NCI-H2171 treated with DMSO at 0.1 percent for 48 hours (cell line): Measurements from ENCODE around the gene DIP2C.
A peak's percentile ranks its signal among the peaks of the same experiment; 100 is the strongest.
"Not testable (repeated sequence)": the region's sequence is repeated elsewhere in the genome, so short reads cannot be mapped to it uniquely, and the experiment has no call there.

ENCODE experiments used
- DNase-seq: peaks from one replicate; lab custom pipeline; 2025; lab: John Stamatoyannopoulos, UW

The DIP2C gene

GRCh38 chr10:641149-642010 lies 48.1 kb downstream of the DIP2C start:
- no peak for DNase-seq

GRCh38 chr10:640673-641045 lies 48.8 kb downstream of the DIP2C start:
- no peak for DNase-seq

DNA sequence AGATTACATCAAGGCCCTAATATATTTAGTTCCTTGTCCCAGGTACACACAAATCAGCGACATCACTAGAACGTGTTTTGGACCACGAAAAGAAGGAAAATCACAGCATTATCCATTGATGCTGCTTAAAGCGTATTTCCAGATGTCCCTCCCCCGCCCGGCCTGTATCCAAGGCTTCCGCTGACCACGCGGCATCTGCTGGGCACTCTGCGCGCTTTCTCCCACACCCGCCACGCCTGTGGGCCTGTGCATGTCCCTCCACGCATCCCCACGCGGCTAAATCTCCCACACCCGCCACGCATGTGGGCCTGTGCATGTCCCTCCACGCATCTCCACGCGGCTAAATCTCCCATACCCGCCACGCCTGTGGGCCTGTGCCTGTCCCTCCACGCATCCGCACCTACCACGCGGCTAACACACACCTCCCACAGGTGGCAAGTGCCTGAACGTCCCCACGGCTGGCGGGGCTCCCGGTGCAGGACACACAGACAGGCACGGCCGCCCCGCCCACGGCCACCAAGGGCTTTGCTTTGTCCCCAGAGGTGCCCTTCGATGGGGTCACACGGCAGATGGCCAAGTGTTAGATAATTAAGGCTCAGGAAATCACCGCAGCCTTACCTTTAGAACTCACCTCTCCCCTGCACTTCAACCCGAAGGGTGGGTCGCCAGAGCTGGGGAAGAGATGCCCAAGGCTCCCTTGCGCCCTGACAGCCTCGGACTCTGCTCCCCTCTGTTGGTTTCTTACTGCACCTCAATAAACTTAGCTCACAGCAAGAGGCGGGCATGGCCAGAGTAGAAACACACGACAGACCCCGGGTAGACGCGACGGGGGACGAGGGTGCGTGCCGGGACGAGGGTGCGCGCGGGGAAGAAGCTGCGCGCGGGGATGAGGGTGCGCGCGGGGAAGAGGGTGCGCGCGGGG lies 49.5 kb downstream of the DIP2C start:
- DNase-seq, result no peak

DNA sequence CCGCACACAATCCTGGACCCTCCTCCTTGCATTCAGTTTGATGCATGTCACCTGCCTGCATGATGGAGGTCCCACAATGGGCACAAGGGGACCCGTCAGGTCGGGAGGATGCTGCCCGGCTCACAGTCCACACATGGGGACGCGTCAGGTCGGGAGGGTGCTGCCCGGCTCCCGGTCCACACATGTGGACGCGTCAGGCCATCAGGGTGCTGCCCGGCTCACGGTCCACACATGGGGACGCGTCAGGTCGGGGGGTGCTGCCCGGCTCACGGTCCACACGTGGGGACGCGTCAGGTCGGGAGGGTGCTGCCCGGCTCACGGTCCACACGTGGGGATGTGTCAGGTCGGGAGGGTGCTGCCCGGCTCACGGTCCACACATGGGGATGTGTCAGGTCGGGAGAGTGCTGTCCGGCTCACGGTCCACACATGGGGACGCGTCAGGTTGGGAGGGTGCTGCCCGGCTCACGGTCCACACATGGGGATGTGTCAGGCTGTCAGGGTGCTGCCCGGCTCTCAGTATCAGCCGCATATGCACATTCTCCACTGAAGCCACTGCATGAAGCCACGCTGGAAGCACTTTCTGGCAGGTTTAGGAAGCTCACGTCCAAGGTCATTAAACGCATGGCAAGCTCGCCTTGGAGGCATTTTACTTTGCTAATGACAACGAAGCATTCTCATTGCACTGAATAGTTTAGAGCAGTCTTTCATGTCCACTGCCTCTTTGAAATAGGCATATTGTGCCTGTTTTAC lies 50.3 kb downstream of the DIP2C start:
- no peak for DNase-seq

DNA sequence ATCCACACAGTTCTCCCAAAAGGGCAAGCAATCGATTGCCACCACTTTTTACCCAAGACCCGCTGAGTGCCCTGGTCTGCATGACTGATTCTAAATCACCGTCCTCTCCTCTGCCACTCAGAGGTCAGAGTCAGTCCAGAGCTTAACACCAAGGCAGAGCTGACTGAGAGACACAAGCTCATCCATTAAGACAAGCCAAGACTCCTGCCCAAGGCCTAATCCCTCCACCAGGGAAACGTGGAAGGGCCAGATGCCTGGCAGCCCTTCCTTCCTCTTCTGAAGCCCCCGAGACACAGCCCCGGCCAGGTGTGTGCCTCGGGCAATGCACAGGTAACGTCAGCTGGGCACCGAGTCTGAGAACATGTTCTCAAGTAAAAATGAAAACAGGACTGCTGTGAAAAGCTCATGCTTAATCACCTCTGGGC lies 51.7 kb downstream of the DIP2C start:
- DNase-seq, result no peak

GRCh38 chr10:637221-637620 lies 52.2 kb downstream of the DIP2C start:
- no peak for DNase-seq

DNA sequence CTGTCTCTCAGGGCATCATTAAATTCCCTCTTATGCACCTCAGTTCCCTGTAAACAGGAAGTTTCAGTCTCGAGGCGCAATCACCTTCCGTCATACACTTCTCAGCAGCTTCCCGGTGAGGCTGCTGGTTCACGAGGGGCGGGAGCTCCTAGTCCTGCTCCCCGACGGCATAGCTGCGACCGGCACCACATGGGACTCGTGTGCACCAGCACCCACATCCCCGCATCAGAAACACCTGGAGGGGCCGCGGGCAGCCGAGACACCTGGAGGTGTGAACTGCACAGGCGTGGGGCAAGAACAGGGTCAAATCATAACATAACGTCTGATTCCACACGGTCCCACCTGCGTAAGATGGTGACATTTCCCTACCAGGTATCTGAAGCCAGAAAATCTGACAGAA lies 52.7 kb downstream of the DIP2C start:
- DNase-seq, result no peak

DNA sequence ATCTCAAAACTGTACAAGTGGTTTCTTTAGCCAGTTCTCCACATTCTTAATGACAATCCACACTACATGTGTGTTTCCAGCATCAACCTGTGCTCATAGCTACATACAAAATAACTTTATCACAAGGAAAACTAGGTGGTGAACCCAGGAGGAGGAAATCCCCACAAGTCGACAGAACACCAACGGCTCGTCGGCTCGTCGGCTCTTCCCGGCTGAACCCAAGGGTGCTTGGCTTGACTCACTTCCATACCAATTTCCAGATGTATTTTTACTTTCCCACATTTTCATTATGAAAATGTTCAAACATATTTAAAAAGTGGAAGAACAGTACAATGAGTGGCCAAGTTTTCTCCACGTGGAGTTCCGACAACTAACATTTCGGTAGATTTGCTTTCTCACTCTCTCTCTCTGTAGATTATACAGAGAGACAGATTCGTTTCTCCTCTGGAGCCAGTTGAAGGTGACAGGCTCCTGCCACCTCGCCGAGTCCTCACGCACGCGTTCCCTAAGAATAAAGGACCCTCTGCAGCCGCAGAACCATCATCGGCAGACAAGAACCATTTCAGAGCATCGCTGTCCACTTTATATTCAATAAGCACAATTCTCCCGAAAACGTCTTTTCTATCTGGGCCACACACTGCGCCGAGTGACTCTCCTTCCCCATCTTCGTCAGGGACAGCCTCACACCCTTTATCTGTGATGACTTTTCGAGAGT lies 53.3 kb downstream of the DIP2C start:
- DNase-seq, result no peak

DNA sequence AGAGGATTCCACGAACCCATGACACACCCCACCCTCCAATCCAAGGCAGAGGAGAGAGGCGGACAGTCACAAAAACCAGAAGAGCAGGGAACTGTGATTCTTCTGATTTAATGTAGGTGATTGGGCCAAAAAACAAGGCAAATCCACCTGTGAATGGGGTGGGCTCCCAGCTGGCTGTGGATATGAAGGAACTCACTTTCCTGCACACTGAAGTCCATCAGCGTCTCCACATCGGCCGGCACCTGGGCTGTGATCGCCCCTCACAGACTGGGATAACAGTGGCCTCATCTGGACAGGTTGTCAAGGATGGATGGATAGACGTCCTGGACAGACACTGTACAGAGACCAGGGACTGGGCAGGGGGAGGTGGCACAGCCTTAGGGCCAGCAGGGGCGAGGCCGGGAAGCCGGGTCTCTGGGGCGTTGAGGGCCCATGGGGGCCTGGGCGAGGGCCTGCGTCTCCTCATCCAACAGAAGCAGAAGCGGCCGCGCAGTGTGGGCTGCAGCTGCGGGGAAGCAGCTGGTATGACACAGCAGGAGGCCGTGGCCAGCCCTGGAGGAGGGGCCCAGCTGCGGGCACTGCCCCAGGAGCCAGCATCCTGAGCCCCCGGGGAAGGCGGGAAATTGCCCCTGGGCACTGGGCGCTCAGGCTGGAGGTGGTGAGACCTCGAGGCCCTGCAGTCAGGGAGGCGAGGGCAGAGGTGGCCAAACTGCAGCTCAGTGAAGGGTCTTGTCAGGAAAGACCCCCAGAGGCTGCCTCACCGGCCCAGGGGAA lies 54.2 kb downstream of the DIP2C start:
- DNase-seq, result no peak

- DNase-seq, result no peak
These were observed 55.2 kb downstream of the DIP2C start for GRCh38 chr10:634256-634655.

- DNase-seq, result no peak
These were observed 55.9 kb downstream of the DIP2C start for GRCh38 chr10:633279-634245.

DNA sequence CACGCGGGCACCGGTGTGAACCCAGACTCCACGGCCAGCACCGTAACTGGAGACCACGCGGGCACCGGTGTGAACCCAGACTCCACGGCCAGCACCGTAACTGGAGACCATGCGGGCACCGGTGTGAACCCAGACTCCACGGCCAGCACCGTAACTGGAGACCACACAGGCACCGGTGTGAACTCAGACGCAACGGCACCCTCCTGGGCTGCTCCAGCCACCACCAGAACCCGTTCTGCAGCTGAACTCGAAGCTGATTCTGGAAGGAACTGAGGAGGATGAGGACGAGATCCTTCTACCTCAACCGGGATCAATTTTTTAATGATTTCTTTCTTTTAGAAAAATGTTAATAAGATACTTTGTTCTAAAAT lies 56.7 kb downstream of the DIP2C start:
- not testable (repeated sequence) for DNase-seq

DNA sequence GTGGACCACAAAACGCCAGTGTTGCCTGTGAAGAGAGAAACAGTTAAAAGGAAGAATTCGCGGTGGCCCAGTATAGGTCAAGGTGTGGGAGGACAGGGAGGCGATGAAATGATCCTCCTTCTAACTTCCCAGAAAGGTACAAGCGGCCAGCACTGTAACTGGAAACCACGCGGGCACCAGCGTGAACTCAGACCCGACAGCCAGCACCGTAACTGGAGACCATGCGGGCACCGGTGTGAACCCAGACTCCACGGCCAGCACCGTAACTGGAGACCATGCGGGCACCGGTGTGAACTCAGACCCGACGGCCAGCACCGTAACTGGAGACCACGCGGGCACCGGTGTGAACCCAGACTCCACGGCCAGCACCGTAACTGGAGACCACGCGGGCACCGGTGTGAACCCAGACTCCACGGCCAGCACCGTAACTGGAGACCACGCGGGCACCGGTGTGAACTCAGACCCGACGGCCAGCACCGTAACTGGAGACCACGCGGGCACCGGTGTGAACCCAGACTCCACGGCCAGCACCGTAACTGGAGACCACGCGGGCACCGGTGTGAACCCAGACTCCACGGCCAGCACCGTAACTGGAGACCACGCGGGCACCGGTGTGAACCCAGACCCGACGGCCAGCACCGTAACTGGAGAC lies 57.2 kb downstream of the DIP2C start:
- DNase-seq, result not testable (repeated sequence)

- no peak for DNase-seq
These were observed 58.2 kb downstream of the DIP2C start for GRCh38 chr10:631266-631665.

DNA sequence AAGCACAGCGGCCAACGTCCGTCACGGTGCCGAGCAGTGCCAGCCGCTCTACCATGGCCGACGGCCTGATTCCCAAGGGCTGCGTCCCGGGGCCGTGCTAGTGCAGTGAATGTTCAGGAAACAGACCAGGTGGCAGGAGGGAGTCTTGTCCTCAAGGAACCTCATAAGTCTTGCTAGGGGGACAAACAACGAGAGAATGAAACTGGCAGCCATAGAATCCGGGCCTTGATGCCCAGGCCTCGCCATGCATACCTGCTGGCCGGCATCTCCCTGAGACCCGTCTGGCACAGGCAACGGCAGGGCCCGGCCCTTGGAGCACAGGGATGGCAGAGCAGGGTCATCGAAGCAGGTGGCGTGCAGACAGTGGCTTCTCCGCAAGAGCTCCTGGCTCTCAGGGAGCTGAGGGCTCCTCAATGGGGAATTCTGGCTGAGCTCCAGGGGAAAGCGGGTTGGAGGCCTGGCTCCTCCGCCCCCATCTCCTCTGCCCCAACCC lies 58.8 kb downstream of the DIP2C start:
- DNase-seq, result peak; percentile 29

- no peak for DNase-seq
These were observed 60.1 kb downstream of the DIP2C start for GRCh38 chr10:629186-629998.

GRCh38 chr10:628386-629045 lies 61.0 kb downstream of the DIP2C start:
- no peak for DNase-seq
